PFSK-1 (cell line): ENCODE data around the gene SATB2.

Experiments
- FOXP2 ChIP-seq: optimal IDR thresholded peaks from 2 replicates; pipeline ENCODE3; 2011; ENCODE audit warnings: borderline replicate concordance, control low read depth, inconsistent platforms; ENCODE audit not compliant: insufficient read depth; ENCODE audit errors: extremely low read length, extremely low read depth
- POLR2AphosphoS5 ChIP-seq: IDR thresholded peaks from 2 replicates; pipeline ENCODE4 v1.6.1; 2012; ENCODE audit warnings: low read depth, mild to moderate bottlenecking, control low read depth, low read length, moderate library complexity
- REST ChIP-seq, 2 experiments: IDR thresholded peaks; 2 replicates each; pipeline versions ENCODE4 v1.6.1 to v1.8.0; 2011 to 2012; ENCODE audit warnings: low read depth in 2 of 2, low read length in 2 of 2, control low read depth in 1 of 2, inconsistent platforms in 1 of 2, mild to moderate bottlenecking in 1 of 2, moderate library complexity in 1 of 2; ENCODE audit not compliant: insufficient read depth in 1 of 2
- SIN3A ChIP-seq: IDR thresholded peaks from 2 replicates; pipeline ENCODE4 v1.6.1; 2012; ENCODE audit warnings: mild to moderate bottlenecking, low read length, moderate library complexity, borderline replicate concordance; ENCODE audit not compliant: insufficient read depth

- TF ChIP-seq FOXP2 (no peak), POLR2AphosphoS5 (no peak), REST (IDR thresholded peaks at IDR 0.05; ENCODE audit: insufficient read depth in 1 of 2, low read depth in 2 of 2, low read length in 2 of 2) (no peak), SIN3A (no peak)
Observed at GRCh38 chr2:199452260-199452990, 5.3 kb downstream of the SATB2 start.
